GM23338 (cell line): ENCODE measurements around the gene VSX1. TPM values are rescaled to one million over a fixed set of nuclear protein-coding genes. Genes with fewer than 3 reads are reported as not detected.

ENCODE experiments used
- ATAC-seq: fragments of 200-7000 bp; cut with Tn5 transposase; 3 replicates; pipeline ENCODE4 v1.9.1; 2020
- DNase-seq: peaks from one replicate; pipeline ENCODE4 v3.0.0-alpha.2; 2015; ENCODE audit warnings: low spot score
- H2AFZ ChIP-seq: fragments of 200-600 bp; sonication (generic); 2 replicates; pipeline ENCODE4 v1.8.0; 2016; ENCODE audit warnings: antibody characterized with exemption, mild to moderate bottlenecking, moderate library complexity
- H3F3A ChIP-seq: fragments of 200-600 bp; sonication (generic); replicated peaks from 2 replicates; pipeline ENCODE4 v1.8.0; 2017; ENCODE audit warnings: antibody characterized with exemption, mixed run types, low read depth
- H3K27ac ChIP-seq: fragments of 200-600 bp; sonication (generic); 2 replicates; pipeline ENCODE4 v1.6.1; 2016; ENCODE audit warnings: low read depth
- H3K27me3 ChIP-seq: fragments of 200-600 bp; sonication (generic); 2 replicates; pipeline ENCODE4 v1.8.0; 2016; ENCODE audit warnings: mild to moderate bottlenecking, mixed run types, moderate library complexity; ENCODE audit not compliant: insufficient read depth
- H3K36me3 ChIP-seq: fragments of 200-600 bp; sonication (generic); 2 replicates; pipeline ENCODE4 v1.8.0; 2016; ENCODE audit warnings: mild to moderate bottlenecking; ENCODE audit not compliant: insufficient read depth
- H3K4me1 ChIP-seq: fragments of 200-600 bp; sonication (generic); 2 replicates; pipeline ENCODE4 v1.8.0; 2016; ENCODE audit warnings: mild to moderate bottlenecking, moderate library complexity; ENCODE audit not compliant: insufficient read depth
- H3K4me2 ChIP-seq: fragments of 200-600 bp; sonication (generic); 2 replicates; pipeline ENCODE4 v1.7.1; 2017; ENCODE audit warnings: mixed run types
- H3K4me3 ChIP-seq: fragments of 200-600 bp; sonication (generic); 2 replicates; pipeline ENCODE4 v1.6.1; 2016; ENCODE audit warnings: mixed run types
- H3K79me2 ChIP-seq: fragments of 200-600 bp; sonication (generic); replicated peaks from 2 replicates; pipeline ENCODE4 v1.8.0; 2017; ENCODE audit warnings: mild to moderate bottlenecking; ENCODE audit not compliant: insufficient read depth
- H3K9me2 ChIP-seq: fragments of 200-600 bp; sonication (generic); 2 replicates; pipeline ENCODE4 v1.8.0; 2017; ENCODE audit not compliant: insufficient read depth
- H4K20me1 ChIP-seq: fragments of 200-600 bp; sonication (generic); replicated peaks from 2 replicates; pipeline ENCODE4 v1.8.0; 2017; ENCODE audit warnings: mild to moderate bottlenecking; ENCODE audit not compliant: insufficient read depth
- H3K27ac Mint-ChIP-seq: 2 replicates; pipeline ENCODE4 v1.8.0; 2020; ENCODE audit warnings: inconsistent platforms, mild to moderate bottlenecking, moderate library complexity, mixed read lengths
- H3K27me3 Mint-ChIP-seq: 3 replicates; pipeline ENCODE4 v1.8.0; 2022; ENCODE audit warnings: low read depth, mild to moderate bottlenecking, moderate library complexity, mixed read lengths, inconsistent platforms; ENCODE audit not compliant: insufficient read depth, poor library complexity
- H3K36me3 Mint-ChIP-seq: 3 replicates; pipeline ENCODE4 v1.8.0; 2021; ENCODE audit warnings: low read depth, mild to moderate bottlenecking, inconsistent platforms, moderate library complexity, mixed read lengths
- H3K4me1 Mint-ChIP-seq: 3 replicates; pipeline ENCODE4 v1.8.0; 2020; ENCODE audit warnings: mild to moderate bottlenecking, inconsistent platforms, mixed read lengths
- H3K4me3 Mint-ChIP-seq: 3 replicates; pipeline ENCODE4 v1.8.0; 2021; ENCODE audit warnings: moderate library complexity, mild to moderate bottlenecking, inconsistent platforms, mixed read lengths
- H3K9me3 Mint-ChIP-seq: 3 replicates; pipeline ENCODE4 v1.8.0; 2020; ENCODE audit warnings: moderate library complexity, mild to moderate bottlenecking, inconsistent platforms, mixed read lengths
- CREB1 ChIP-seq: fragments of 250-450 bp; sonication (Bioruptor Pico); IDR thresholded peaks from 2 replicates; pipeline ENCODE4 v1.5.0; 2020; ENCODE audit warnings: low read depth, mild to moderate bottlenecking, moderate library complexity
- EZH2 ChIP-seq: fragments of 200-600 bp; sonication (generic); IDR thresholded peaks from one replicate; pipeline ENCODE4 v1.8.0; 2017; ENCODE audit warnings: antibody characterized with exemption, mild to moderate bottlenecking, low read depth; ENCODE audit not compliant: unreplicated experiment
- EZH2phosphoT487 ChIP-seq: fragments of 200-600 bp; sonication (generic); IDR thresholded peaks from one replicate; pipeline ENCODE4 v1.8.1; 2018; ENCODE audit warnings: antibody characterized with exemption; ENCODE audit not compliant: unreplicated experiment
- NANOG ChIP-seq: IDR thresholded peaks from 2 replicates; pipeline ENCODE4 v1.6.1; 2016; ENCODE audit warnings: antibody characterized with exemption, borderline replicate concordance
- polyA plus RNA-seq: library from polyadenylated mRNA; unstranded; fragments of >200 nt; fragmentation: Nextera tagmentation; extraction: Ambion mirVana; gene quantifications from 2 replicates; pipeline ENCODE4 v1.2.1, GENCODE V29; 2016
- total RNA-seq: library from RNA; depleted of rRNA; stranded (reverse); fragments of >200 nt; shearing (Covaris generic); gene quantifications from 2 replicates; pipeline ENCODE4 v1.2.3, GENCODE V29; 2014
- TF ChIP-seq, protein P1 (sequence below): fragments of 250-450 bp; sonication (Bioruptor Pico); IDR thresholded peaks from 2 replicates; pipeline ENCODE4 v1.5.0; 2020; ENCODE audit warnings: mild to moderate bottlenecking, moderate library complexity

Gene VSX1
- total and polyA plus RNA-seq, 2 experiments from 2014 or later: 0.73 TPM; not detected in 1

DNA sequence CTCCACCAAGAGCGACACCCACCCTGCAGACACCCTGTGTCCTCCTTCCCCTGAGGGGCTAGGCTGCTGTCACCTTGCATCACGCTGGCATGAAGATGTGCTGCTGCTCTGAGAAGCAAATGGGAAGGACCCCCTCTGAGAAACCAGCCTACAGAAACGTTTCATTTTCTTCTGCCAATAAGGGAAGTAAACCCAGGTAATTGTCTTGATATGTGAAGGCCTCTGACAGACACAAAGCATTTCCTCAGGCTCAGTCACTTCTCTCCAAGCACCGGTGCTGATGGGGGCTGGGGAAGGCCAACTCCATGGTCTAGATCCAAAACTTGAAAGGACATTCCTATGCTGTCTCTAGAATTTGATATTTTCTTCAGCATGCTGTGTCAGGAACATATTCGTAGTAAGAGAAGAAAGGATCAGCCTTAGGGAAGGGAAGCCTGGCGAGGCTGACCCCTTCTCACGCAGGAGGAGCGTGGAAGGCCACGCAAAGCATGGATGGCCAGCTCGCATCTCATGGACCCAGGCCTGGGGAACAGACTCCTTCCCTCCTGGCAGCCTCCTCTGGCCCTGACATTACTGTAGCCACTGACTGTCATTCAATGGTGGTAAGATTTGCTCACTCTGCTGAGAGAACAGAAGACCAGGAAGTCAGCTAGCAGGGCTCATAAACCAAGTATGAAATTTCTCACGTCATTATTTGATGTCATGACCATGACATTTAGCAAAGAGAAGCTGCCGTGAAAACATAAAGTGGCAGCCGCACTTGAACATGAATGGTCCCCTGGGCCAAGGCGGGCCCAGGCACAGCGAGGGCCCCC lies 44.4 kb downstream of the VSX1 start (continued):
- TF ChIP-seq, protein P1, sequence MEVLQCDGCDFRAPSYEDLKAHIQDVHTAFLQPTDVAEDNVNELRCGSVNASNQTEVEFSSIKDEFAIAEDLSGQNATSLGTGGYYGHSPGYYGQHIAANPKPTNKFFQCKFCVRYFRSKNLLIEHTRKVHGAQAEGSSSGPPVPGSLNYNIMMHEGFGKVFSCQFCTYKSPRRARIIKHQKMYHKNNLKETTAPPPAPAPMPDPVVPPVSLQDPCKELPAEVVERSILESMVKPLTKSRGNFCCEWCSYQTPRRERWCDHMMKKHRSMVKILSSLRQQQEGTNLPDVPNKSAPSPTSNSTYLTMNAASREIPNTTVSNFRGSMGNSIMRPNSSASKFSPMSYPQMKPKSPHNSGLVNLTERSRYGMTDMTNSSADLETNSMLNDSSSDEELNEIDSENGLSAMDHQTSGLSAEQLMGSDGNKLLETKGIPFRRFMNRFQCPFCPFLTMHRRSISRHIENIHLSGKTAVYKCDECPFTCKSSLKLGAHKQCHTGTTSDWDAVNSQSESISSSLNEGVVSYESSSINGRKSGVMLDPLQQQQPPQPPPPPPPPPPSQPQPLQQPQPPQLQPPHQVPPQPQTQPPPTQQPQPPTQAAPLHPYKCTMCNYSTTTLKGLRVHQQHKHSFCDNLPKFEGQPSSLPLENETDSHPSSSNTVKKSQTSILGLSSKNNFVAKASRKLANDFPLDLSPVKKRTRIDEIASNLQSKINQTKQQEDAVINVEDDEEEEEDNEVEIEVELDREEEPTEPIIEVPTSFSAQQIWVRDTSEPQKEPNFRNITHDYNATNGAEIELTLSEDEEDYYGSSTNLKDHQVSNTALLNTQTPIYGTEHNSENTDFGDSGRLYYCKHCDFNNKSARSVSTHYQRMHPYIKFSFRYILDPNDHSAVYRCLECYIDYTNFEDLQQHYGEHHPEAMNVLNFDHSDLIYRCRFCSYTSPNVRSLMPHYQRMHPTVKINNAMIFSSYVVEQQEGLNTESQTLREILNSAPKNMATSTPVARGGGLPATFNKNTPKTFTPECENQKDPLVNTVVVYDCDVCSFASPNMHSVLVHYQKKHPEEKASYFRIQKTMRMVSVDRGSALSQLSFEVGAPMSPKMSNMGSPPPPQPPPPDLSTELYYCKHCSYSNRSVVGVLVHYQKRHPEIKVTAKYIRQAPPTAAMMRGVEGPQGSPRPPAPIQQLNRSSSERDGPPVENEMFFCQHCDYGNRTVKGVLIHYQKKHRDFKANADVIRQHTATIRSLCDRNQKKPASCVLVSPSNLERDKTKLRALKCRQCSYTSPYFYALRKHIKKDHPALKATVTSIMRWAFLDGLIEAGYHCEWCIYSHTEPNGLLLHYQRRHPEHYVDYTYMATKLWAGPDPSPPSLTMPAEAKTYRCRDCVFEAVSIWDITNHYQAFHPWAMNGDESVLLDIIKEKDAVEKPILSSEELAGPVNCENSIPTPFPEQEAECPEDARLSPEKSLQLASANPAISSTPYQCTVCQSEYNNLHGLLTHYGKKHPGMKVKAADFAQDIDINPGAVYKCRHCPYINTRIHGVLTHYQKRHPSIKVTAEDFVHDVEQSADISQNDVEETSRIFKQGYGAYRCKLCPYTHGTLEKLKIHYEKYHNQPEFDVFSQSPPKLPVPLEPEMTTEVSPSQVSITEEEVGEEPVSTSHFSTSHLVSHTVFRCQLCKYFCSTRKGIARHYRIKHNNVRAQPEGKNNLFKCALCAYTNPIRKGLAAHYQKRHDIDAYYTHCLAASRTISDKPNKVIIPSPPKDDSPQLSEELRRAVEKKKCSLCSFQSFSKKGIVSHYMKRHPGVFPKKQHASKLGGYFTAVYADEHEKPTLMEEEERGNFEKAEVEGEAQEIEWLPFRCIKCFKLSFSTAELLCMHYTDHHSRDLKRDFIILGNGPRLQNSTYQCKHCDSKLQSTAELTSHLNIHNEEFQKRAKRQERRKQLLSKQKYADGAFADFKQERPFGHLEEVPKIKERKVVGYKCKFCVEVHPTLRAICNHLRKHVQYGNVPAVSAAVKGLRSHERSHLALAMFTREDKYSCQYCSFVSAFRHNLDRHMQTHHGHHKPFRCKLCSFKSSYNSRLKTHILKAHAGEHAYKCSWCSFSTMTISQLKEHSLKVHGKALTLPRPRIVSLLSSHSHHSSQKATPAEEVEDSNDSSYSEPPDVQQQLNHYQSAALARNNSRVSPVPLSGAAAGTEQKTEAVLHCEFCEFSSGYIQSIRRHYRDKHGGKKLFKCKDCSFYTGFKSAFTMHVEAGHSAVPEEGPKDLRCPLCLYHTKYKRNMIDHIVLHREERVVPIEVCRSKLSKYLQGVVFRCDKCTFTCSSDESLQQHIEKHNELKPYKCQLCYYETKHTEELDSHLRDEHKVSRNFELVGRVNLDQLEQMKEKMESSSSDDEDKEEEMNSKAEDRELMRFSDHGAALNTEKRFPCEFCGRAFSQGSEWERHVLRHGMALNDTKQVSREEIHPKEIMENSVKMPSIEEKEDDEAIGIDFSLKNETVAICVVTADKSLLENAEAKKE: no peak
- TF ChIP-seq NANOG (no peak), CREB1 (CRISPR knock-in tag) (no peak), EZH2phosphoT487 (no peak)

DNA sequence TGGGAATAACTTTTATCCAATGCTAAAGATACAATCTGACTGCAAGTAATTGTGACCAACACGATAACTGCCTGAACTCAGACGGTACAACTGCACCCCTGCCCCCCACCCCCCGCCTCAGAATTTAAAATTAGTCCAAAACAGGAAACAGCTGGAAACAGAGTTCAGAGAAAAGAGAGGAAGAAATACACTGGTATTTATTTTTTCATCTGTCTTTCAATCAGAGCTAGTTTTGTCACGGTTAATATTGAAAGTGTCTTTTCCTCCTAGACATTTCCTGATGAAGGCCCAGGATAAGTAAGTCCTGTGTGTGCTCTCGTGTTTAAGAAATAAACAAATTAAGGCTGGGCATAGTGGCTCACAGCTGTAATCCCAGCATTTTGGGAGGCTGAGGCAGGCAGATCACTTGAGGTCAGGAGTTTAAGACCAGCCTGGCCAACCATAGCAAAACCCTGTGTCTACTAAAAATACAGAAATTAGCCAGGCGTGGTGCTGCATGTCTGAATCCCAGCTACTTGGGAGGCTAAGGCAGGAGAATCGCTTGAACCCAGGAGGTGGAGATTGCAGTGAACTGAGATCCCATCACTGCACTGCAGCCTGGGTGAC lies 45.5 kb downstream of the VSX1 start:
- H3F3A ChIP-seq: no peaks in the 10 kb centered on the region
- no peak overlapping the region for H3K4me3 Mint-ChIP-seq
- H3K79me2 ChIP-seq: no peaks in the 10 kb centered on the region
- no peaks in the 10 kb centered on the region for H3K36me3 ChIP-seq
- H2AFZ ChIP-seq: no peak overlapping the region
- no peaks in the 10 kb centered on the region for H3K27me3 ChIP-seq
- H3K4me3 ChIP-seq: no peak overlapping the region
- peaks cover 20% of the 10 kb centered on the region for H3K4me1 Mint-ChIP-seq
- no peak overlapping the region for H3K4me2 ChIP-seq
- H3K4me1 ChIP-seq: no peaks in the 10 kb centered on the region; the same call in 1 of the 2 replicates
- H3K9me3 Mint-ChIP-seq: no peaks in the 10 kb centered on the region; the same call in 2 of the 3 replicates
- no peaks in the 10 kb centered on the region for H3K36me3 Mint-ChIP-seq
- H3K27me3 Mint-ChIP-seq: peaks cover 12% of the 10 kb centered on the region
- no peak for TF ChIP-seq EZH2
- no peak overlapping the region for H3K27ac Mint-ChIP-seq
- no peak for DNase-seq
- no peaks in the 10 kb centered on the region; the same call in 1 of the 2 replicates for H3K9me2 ChIP-seq
- H4K20me1 ChIP-seq: no peaks in the 10 kb centered on the region
- no peak for ATAC-seq
- H3K27ac ChIP-seq: no peak overlapping the region
